Measurements from ENCODE around the gene AKNAD1. TPM values are rescaled to one million over a fixed set of nuclear protein-coding genes. Genes with fewer than 3 reads are reported as not detected.

AKNAD1 gene
- total RNA-seq, 2 donors from 2014 or later = not detected

GRCh38 chr1:108862017-108862610, 5.2 kb upstream of the AKNAD1 start:
- no peaks in the 10 kb centered on the region for H3K27me3 ChIP-seq
- H3K27ac ChIP-seq = no peak overlapping the region
- no peak overlapping the region for H3K4me3 ChIP-seq
- DNase-seq = no peak
- H3K9me3 ChIP-seq = no peaks in the 10 kb centered on the region
- TF ChIP-seq CTCF (IDR thresholded peaks at IDR 0.05) = no peak
- no peaks in the 10 kb centered on the region for H3K4me1 ChIP-seq
- no peaks in the 10 kb centered on the region for H3K36me3 ChIP-seq
- intact Hi-C loops (cut with DNase I) = no loop called here
- no peak overlapping the region for H3K9ac ChIP-seq (ENCODE audit: low read depth in 2 of 2, low read length in 2 of 2)

DNA sequence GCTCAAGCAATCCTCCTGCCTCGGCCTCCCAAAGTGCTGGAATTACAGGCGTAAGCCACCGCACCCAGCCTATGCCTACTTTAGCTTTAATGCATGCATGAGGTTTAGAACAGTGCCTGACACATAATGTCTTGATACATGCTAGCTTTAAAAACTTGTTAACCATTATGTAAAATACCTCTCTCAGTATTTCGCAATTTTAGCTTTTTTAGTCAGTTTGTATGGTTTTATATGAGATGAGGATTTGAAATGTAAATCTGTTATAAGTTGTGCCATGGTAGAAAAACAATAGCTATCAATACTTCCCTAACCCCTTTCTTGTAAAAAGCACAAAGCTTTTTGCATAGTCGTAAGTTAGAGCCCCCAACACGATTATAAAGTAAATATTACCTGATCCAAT, 4.7 kb upstream of the AKNAD1 start:
- Histone ChIP-seq H3K36me3 (no peaks in the 10 kb centered on the region), H3K9ac (ENCODE audit: low read depth in 2 of 2, low read length in 2 of 2) (no peak overlapping the region), H3K27ac (no peak overlapping the region), H3K9me3 (no peaks in the 10 kb centered on the region), H3K27me3 (no peaks in the 10 kb centered on the region), H3K4me1 (no peaks in the 10 kb centered on the region), H3K4me3 (no peak overlapping the region)
- DNase-seq = no peak
- no peak for TF ChIP-seq CTCF (IDR thresholded peaks at IDR 0.05)
- intact Hi-C loops (cut with DNase I) = no loop called here

GRCh38 chr1:108860190-108860907, 3.5 kb upstream of the AKNAD1 start:
- H3K27me3 ChIP-seq = no peaks in the 10 kb centered on the region
- no peak for TF ChIP-seq CTCF (IDR thresholded peaks at IDR 0.05)
- H3K9me3 ChIP-seq = no peaks in the 10 kb centered on the region
- no peaks in the 10 kb centered on the region for H3K4me1 ChIP-seq
- H3K9ac ChIP-seq (ENCODE audit: low read depth in 2 of 2, low read length in 2 of 2) = no peak overlapping the region
- DNase-seq = no peak
- no peak overlapping the region for H3K4me3 ChIP-seq
- H3K27ac ChIP-seq = no peak overlapping the region
- intact Hi-C loops (cut with DNase I) = no loop called here
- no peaks in the 10 kb centered on the region for H3K36me3 ChIP-seq

DNA sequence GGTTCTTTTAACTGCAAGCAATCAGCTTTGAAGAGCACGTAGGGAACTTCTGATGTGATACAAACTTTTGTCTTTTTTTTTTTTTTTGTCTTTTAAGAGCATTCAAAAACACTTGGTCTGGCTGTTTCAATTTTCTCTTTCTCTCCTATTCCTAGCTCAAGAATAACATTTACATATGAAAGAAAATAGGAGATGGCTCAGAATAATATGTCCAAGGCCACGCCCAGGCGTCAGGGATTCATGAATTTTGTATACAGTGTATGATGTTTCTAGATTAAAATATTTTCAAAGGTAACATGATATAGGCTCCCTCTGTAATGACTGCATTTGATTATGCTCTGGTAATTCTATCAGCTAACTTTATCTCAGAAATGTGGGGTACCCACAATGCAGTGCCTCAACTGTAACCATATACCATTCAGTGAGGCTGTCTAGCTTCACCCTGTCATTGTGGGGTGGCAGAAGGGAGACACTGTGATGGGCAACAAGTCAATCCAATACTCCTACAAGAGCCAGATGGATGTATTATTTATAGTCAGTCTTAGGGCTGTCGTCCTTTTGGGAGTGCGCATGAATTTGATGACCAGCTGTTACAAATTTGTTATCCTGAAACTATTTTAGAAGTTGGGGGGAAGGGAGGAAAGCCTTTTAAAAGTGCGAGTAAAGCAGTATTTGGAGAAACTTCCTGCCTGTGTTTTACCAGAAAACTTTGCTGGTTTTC, 1.5 kb upstream of the AKNAD1 start:
- no peak for DNase-seq
- Histone ChIP-seq H3K4me1 (no peaks in the 10 kb centered on the region), H3K4me3 (no peak overlapping the region), H3K9ac (ENCODE audit: low read depth in 2 of 2, low read length in 2 of 2) (no peak overlapping the region), H3K27ac (no peak overlapping the region), H3K36me3 (no peaks in the 10 kb centered on the region), H3K27me3 (no peaks in the 10 kb centered on the region), H3K9me3 (no peaks in the 10 kb centered on the region)
- intact Hi-C loops (cut with DNase I) = no loop called here
- no peak for TF ChIP-seq CTCF (IDR thresholded peaks at IDR 0.05)

DNA sequence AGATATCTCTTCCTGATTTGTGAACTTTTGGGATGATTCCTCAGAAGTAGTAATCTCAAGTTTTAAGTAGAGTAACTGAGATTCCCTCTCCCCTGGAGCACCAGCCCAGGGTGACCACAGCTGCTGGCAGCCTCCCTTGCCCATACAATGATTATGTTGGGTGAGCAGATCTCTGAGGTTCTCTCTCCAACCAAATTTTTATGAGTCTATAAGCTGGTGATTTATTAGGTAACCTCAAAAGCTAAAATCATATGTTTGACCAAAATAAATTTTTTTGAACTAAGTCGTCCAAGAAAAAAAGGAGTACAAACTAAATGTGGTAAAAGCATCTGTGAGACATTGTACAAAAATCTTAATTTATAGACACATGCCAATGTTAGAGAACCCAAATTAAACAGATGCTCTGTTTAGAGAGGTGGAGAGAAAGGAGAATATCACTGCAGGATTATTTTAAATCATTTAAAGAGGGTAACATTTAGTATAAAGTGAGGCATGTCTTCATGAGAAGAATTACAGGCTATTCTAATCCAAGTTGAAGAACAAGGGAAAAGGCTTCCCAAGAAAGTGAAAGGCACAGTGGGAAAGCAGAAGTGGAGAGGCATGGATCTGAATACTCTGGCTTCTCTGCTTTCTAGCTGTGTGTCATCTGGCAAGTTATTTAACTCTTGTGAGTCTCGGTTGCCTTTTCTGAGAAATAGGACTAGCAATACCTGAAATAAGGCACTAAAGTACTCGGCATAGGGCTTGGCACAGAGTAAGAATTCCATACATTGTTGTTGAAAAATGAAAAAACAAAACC, 2.5 kb downstream of the AKNAD1 start:
- intact Hi-C loops (cut with DNase I) = no loop called here
- DNase-seq = no peak
- no peaks in the 10 kb centered on the region for H3K4me1 ChIP-seq
- no peak overlapping the region for H3K27ac ChIP-seq
- no peak overlapping the region for H3K4me3 ChIP-seq
- TF ChIP-seq CTCF (IDR thresholded peaks at IDR 0.05) = no peak
- no peak overlapping the region for H3K9ac ChIP-seq (ENCODE audit: low read depth in 2 of 2, low read length in 2 of 2)
- H3K36me3 ChIP-seq = no peaks in the 10 kb centered on the region
- no peaks in the 10 kb centered on the region for H3K9me3 ChIP-seq
- H3K27me3 ChIP-seq = no peaks in the 10 kb centered on the region

All from colonic mucosa (tissue), 4 donors.